HFF-Myc (cell line): Measurements from ENCODE around the gene CFD.

Experiments used
- DNase-seq: peaks from one replicate; pipeline ENCODE4 v3.0.0-alpha.2; 2011; ENCODE audit warnings: low read depth; ENCODE audit errors: extremely low read depth
- H3K4me3 ChIP-seq: replicated peaks from 2 replicates; pipeline ENCODE4 v1.5.1; 2011; ENCODE audit warnings: low read depth, mild to moderate bottlenecking, control low read depth, low read length
- CTCF ChIP-seq: IDR thresholded peaks from 2 replicates; pipeline ENCODE4 v1.5.1; 2012; ENCODE audit warnings: mild to moderate bottlenecking, low read depth, low read length, control low read depth; ENCODE audit errors: missing control alignments

Gene CFD

DNA sequence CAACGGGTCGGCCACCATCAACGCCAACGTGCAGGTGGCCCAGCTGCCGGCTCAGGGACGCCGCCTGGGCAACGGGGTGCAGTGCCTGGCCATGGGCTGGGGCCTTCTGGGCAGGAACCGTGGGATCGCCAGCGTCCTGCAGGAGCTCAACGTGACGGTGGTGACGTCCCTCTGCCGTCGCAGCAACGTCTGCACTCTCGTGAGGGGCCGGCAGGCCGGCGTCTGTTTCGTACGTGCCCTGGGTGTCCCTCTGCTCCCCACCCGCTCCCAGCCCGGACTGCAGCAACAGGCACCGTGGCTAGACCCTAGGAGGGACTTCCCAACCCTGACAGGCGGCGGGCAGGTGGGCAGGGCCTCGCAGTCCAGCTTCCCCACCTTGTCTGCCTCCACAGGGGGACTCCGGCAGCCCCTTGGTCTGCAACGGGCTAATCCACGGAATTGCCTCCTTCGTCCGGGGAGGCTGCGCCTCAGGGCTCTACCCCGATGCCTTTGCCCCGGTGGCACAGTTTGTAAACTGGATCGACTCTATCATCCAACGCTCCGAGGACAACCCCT is 3.8 kb upstream of the CFD start:
- no peak for DNase-seq
- TF ChIP-seq CTCF: no peak
- H3K4me3 ChIP-seq: no peak overlapping the region

GRCh38 chr19:858284-858683 is 1.2 kb upstream of the CFD start:
- no peak for TF ChIP-seq CTCF
- H3K4me3 ChIP-seq: no peak overlapping the region
- no peak for DNase-seq

- no peak overlapping the region for H3K4me3 ChIP-seq
- no peak for TF ChIP-seq CTCF
- DNase-seq: no peak
These were observed 1.8 kb downstream of the CFD start for GRCh38 chr19:861141-861755.

DNA sequence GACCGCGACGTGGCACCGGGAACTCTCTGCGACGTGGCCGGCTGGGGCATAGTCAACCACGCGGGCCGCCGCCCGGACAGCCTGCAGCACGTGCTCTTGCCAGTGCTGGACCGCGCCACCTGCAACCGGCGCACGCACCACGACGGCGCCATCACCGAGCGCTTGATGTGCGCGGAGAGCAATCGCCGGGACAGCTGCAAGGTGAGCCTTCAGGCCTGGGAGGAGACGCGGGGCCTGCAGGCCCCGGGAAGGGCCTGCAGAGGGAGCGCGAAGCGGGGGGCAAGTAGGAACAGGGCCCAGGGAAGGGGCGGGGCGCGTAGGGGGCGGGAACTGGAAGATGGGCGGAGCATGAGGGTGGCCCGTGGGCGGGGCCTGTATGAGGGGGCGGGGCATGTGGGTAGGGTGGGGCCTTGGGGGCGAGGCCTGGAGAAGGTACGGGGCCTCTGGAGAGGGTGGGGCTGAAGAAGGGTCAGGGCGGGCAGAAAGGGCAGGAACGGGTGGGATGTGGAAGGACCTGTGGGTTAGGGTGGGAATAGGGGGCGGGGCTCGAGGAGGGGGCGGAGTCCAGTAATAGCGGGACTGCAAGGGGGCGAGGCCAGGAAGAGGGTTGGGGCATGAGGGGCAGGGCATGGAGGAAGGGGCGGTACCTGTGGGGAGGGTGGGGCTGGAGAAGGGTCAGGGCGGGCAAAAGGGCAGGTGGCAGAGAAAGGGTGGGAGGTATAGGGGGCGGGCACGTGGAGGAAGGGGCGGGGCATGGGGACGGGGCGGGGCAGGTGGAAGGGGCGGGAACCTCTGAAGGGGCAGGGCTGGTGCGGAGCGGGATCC is 2.5 kb downstream of the CFD start:
- peak; percentile 10 for TF ChIP-seq CTCF
- no peak overlapping the region for H3K4me3 ChIP-seq
- no peak for DNase-seq

DNA sequence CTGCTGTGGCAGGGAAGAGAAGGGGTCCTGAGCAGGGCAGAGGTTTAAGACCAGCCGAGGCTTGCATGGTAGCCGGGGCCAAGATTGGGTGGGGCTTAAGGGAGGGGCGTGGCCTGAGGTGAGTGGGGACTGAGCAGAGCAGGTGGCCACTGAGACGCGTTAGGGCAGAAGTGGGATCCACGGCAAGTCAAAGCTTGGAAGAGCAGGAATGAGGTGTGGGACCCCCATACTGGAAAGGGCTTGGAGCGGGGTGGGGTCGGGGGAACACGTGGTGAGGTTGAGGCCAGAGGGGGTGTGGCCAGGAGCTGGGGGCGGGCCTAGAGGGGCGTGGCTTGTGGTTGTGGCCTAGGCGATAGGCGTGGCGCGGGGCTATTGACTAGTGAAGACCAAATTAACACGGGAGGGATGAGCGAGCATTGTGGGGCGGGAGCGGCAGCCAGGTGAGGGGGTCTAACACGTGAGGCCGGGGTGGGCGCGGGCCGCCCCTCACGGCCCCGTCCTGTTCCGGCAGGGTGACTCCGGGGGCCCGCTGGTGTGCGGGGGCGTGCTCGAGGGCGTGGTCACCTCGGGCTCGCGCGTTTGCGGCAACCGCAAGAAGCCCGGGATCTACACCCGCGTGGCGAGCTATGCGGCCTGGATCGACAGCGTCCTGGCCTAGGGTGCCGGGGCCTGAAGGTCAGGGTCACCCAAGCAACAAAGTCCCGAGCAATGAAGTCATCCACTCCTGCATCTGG is 3.3 kb downstream of the CFD start:
- DNase-seq: no peak
- TF ChIP-seq CTCF: no peak
- no peak overlapping the region for H3K4me3 ChIP-seq

DNA sequence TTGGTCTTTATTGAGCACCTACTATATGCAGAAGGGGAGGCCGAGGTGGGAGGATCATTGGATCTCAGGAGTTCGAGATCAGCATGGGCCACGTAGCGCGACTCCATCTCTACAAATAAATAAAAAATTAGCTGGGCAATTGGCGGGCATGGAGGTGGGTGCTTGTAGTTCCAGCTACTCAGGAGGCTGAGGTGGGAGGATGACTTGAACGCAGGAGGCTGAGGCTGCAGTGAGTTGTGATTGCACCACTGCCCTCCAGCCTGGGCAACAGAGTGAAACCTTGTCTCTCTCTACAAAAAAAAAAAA is 3.8 kb downstream of the CFD start:
- no peak overlapping the region for H3K4me3 ChIP-seq
- no peak for DNase-seq
- no peak for TF ChIP-seq CTCF
